Fibroblast of lung (primary cell): ENCODE data around the gene ZNF750. TPM values are rescaled to one million over a fixed set of nuclear protein-coding genes. Genes with fewer than 3 reads are reported as not detected.

Experiments
- DNase-seq, 2 donors: peaks; one replicate each; pipeline versions ENCODE4 v3.0.0 to v3.0.0-alpha.2; 2010; ENCODE audit warnings: low read depth in 2 of 2
- H2AFZ ChIP-seq: 2 replicates; pipeline ENCODE4 v1.5.1; 2012; ENCODE audit warnings: low read length, control low read depth, inconsistent platforms
- H3K27ac ChIP-seq: 2 replicates; pipeline ENCODE4 v1.5.1; 2011; ENCODE audit warnings: low read length, control low read depth; ENCODE audit not compliant: insufficient read depth
- H3K27me3 ChIP-seq: 2 replicates; pipeline ENCODE4 v1.5.1; 2011; ENCODE audit warnings: mild to moderate bottlenecking, low read length; ENCODE audit not compliant: control insufficient read depth, insufficient read depth
- H3K36me3 ChIP-seq: 2 replicates; pipeline ENCODE4 v1.5.1; 2011; ENCODE audit warnings: low read length; ENCODE audit not compliant: control insufficient read depth, insufficient read depth
- H3K4me1 ChIP-seq: 2 replicates; pipeline ENCODE4 v1.5.1; 2011; ENCODE audit warnings: low read length; ENCODE audit not compliant: control insufficient read depth, insufficient read depth; ENCODE audit errors: extremely low read depth
- H3K4me2 ChIP-seq: 2 replicates; pipeline ENCODE4 v1.5.1; 2011; ENCODE audit warnings: low read length, control low read depth; ENCODE audit not compliant: insufficient read depth; ENCODE audit errors: extremely low read depth
- H3K4me3 ChIP-seq, 4 experiments: fragments of 200-600 bp in 1 of 4; sonication (generic) in 1 of 4; replicated peaks in 1 of 4; 2 replicates each; pipeline ENCODE4 v1.5.1; 2011 to 2016; ENCODE audit warnings: low read length in 4 of 4, low read depth in 3 of 4, mild to moderate bottlenecking in 3 of 4, control low read depth in 2 of 4, inconsistent platforms in 1 of 4, mixed read lengths in 1 of 4; ENCODE audit not compliant: insufficient read depth in 1 of 4; ENCODE audit errors: control extremely low read depth in 1 of 4
- H3K79me2 ChIP-seq: 2 replicates; pipeline ENCODE4 v1.5.1; 2012; ENCODE audit warnings: mild to moderate bottlenecking, low read length, inconsistent platforms; ENCODE audit not compliant: control insufficient read depth, insufficient read depth
- H3K9ac ChIP-seq: 2 replicates; pipeline ENCODE4 v1.5.1; 2011; ENCODE audit warnings: mild to moderate bottlenecking, low read length, control low read depth; ENCODE audit not compliant: insufficient read depth
- H3K9me3 ChIP-seq: 2 replicates; pipeline ENCODE4 v1.5.1; 2012; ENCODE audit warnings: low read depth, low read length; ENCODE audit not compliant: control insufficient read depth, insufficient read depth
- H4K20me1 ChIP-seq: 2 replicates; pipeline ENCODE4 v1.5.1; 2011; ENCODE audit warnings: low read length; ENCODE audit not compliant: control insufficient read depth, insufficient read depth; ENCODE audit errors: extremely low read depth
- CTCF ChIP-seq, 2 donors: IDR thresholded peaks in 1 of 2; conservative IDR thresholded peaks in 1 of 2; 1 replicate in 1 of 2; 2 replicates in 1 of 2; pipeline ENCODE4 v1.5.1; 2011 to 2012; ENCODE audit warnings: low read length in 2 of 2, control low read depth in 1 of 2, inconsistent platforms in 1 of 2, low read depth in 1 of 2, mild to moderate bottlenecking in 1 of 2
- EZH2 ChIP-seq: IDR thresholded peaks from 2 replicates; pipeline ENCODE4 v1.5.1; 2012; ENCODE audit warnings: low read length, control low read depth, mild to moderate bottlenecking; ENCODE audit errors: missing control alignments
- polyA plus RNA-seq, 2 donors: library from polyadenylated mRNA; depleted of rRNA in 1 of 2; stranded (reverse) in 1 of 2; unstranded in 1 of 2; fragments of >200 nt; gene quantifications; 2 replicates each; pipeline ENCODE4 v1.2.1, GENCODE V29; 2011 to 2012; ENCODE audit warnings: missing spikeins in 1 of 2
- total RNA-seq: library from RNA; depleted of rRNA; stranded (reverse); fragments of >200 nt; gene quantifications from 2 replicates; pipeline ENCODE4 v1.2.1, GENCODE V29; 2014

ZNF750 gene
- total and polyA plus RNA-seq, 2 donors (not counting 1 experiment from before 2014, with no cell fraction given): not detected

DNA sequence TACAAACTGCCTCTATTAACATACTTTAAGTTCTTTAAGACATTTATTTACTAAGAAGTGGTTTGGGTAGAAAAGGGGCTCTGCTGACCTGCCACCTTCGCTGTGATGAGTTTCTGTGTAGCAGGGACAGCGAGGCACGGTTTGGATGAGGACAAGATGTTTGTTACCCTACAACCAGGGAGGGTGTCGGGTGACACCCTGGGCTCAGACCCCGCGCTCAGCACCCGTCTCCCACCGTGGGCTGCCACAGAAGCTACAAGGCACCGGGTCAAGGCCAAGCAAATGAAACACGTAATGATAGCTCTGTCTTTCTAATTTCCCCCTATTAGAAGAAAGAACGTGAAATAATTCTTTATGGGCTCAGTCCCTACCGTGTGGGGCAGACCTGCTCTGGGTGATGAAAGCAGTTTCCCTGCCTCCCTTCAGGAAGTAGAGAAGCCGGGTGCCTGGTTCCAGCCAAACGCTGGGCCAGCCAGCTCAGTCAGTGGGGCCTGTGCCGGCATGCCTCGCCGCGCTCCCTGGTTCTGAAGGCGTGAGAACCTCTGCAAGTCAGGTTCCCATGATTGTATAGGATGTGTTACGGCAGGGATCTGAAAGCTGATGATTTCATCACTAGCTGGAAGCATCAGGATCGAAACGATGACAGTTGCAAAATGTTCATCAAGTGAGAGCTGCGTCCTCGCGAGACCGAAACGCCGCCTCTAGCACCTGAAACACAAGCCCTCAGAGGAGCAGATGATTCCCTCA, 3.9 kb downstream of the ZNF750 start:
- Histone ChIP-seq H3K4me1 (no peaks in the 10 kb centered on the region), H3K79me2 (no peaks in the 10 kb centered on the region), H3K9ac (no peak overlapping the region)

DNA sequence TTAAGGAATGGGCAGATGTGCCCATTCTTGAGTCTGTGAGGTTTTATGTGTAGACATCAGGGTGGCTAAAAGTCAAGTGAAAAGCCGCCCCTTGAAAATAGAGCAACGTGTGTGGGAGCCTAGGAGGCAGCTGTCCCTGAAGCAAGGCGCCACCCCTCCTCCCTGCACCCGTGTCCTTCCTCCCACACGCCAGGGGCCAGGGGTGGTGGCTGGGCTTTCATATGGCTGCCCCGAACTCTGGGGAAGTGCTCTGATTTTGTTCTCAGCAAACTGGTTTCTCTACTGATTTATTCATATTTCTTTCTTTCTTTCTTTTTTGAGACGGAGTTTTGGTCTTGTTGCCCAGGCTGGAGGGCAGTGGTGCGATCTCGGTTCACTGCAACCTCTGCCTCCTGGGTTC, 4.7 kb downstream of the ZNF750 start:
- Histone ChIP-seq H3K9ac (no peak overlapping the region), H3K27ac (no peak overlapping the region), H3K4me3 (no peak overlapping the region), H3K36me3 (no peaks in the 10 kb centered on the region), H2AFZ (no peak overlapping the region), H3K79me2 (no peaks in the 10 kb centered on the region), H4K20me1 (no peaks in the 10 kb centered on the region), H3K9me3 (no peaks in the 10 kb centered on the region), H3K4me1 (no peaks in the 10 kb centered on the region), H3K4me2 (no peak overlapping the region), H3K27me3 (no peaks in the 10 kb centered on the region)
- DNase-seq: no peak
- TF ChIP-seq CTCF (conservative IDR thresholded peaks at IDR 0.05 in 1 of 2, IDR thresholded peaks at IDR 0.05 in 1 of 2; ENCODE audit: low read depth in 1 of 2, low read length in 2 of 2) (no peak), EZH2 (no peak)

More for the DNA sequence above, 3.9 kb downstream of the ZNF750 start:
- H3K9me3 ChIP-seq: no peaks in the 10 kb centered on the region
- H3K4me3 ChIP-seq: no peak overlapping the region
- H3K27me3 ChIP-seq: no peaks in the 10 kb centered on the region
- no peak for DNase-seq
- H2AFZ ChIP-seq: no peak overlapping the region
- H3K27ac ChIP-seq: no peak overlapping the region
- no peaks in the 10 kb centered on the region for H3K36me3 ChIP-seq
- TF ChIP-seq CTCF (conservative IDR thresholded peaks at IDR 0.05 in 1 of 2, IDR thresholded peaks at IDR 0.05 in 1 of 2; ENCODE audit: low read depth in 1 of 2, low read length in 2 of 2): no peak
- TF ChIP-seq EZH2: no peak
- H3K4me2 ChIP-seq: no peak overlapping the region
- H4K20me1 ChIP-seq: no peaks in the 10 kb centered on the region

DNA sequence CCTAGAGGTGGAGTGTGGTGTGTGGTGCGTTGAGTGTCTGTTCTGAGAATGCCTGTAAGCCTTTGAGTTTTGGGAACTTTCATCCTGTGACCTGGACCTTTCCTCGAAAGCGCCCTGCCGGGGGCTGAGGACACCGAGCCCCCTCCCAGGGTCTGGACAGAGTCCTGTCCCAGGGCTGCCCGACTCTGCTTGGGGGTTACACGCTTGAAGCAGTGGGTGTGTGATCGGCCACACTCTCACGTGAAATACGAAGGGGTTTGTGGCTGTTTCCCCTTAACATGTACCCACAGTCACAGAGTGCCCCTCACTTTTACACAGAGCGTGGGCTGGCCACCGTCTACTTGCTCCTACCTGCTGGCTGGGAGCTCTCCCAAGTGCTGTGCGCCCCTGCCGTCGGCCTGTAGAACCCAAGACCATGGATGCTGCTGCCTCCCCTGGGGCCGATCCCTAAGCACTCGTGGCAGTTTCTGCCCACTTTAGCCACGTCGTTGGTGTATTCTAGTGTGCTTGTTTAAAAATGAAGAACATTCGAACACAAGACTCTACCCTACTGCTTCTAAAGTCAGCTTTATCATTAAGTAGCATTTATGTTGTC, 6.8 kb downstream of the ZNF750 start:
- Histone ChIP-seq H4K20me1 (no peaks in the 10 kb centered on the region), H3K9me3 (no peaks in the 10 kb centered on the region), H2AFZ (no peak overlapping the region), H3K79me2 (no peaks in the 10 kb centered on the region), H3K4me3 (no peak overlapping the region), H3K27me3 (no peaks in the 10 kb centered on the region), H3K4me1 (no peaks in the 10 kb centered on the region), H3K36me3 (no peaks in the 10 kb centered on the region), H3K4me2 (no peak overlapping the region), H3K27ac (no peak overlapping the region), H3K9ac (no peak overlapping the region)
- TF ChIP-seq CTCF (conservative IDR thresholded peaks at IDR 0.05 in 1 of 2, IDR thresholded peaks at IDR 0.05 in 1 of 2; ENCODE audit: low read depth in 1 of 2, low read length in 2 of 2): no peak
- TF ChIP-seq EZH2: no peak
- DNase-seq: no peak
